OCI-LY1 (cell line): Measurements from ENCODE around the gene CCR6.

Source experiments
- H2AFZ ChIP-seq: fragments of 200-600 bp; sonication (generic), shearing (Covaris generic); 2 replicates; pipeline ENCODE4 v1.6.0; 2014; ENCODE audit warnings: antibody characterized with exemption, mild to moderate bottlenecking, low read length
- H3F3A ChIP-seq: fragments of 200-600 bp; sonication (generic), shearing (Covaris generic); 2 replicates; pipeline ENCODE4 v1.6.0; 2014; ENCODE audit warnings: mild to moderate bottlenecking, antibody characterized with exemption, low read length, moderate library complexity; ENCODE audit not compliant: insufficient read depth
- H3K27ac ChIP-seq: fragments of 200-600 bp; sonication (generic); 2 replicates; pipeline ENCODE4 v1.5.1; 2014; ENCODE audit warnings: low read length, mixed run types, mild to moderate bottlenecking, low read depth; ENCODE audit not compliant: poor library complexity, severe bottlenecking
- H3K27me3 ChIP-seq: fragments of 200-600 bp; sonication (generic); 2 replicates; pipeline ENCODE4 v1.6.0; 2014; ENCODE audit warnings: antibody characterized with exemption, mild to moderate bottlenecking, low read length, moderate library complexity; ENCODE audit not compliant: insufficient read depth
- H3K36me3 ChIP-seq: fragments of 200-600 bp; sonication (generic); 2 replicates; pipeline ENCODE4 v1.6.1; 2014; ENCODE audit warnings: mild to moderate bottlenecking, antibody characterized with exemption, low read length, moderate library complexity, mixed read lengths; ENCODE audit not compliant: insufficient read depth
- H3K4me1 ChIP-seq: fragments of 200-600 bp; sonication (generic); 2 replicates; pipeline ENCODE4 v1.5.1; 2014; ENCODE audit warnings: mild to moderate bottlenecking, low read length, moderate library complexity; ENCODE audit not compliant: insufficient read depth, severe bottlenecking
- H3K4me2 ChIP-seq: fragments of 200-600 bp; sonication (generic), shearing (Covaris generic); 2 replicates; pipeline ENCODE4 v1.6.1; 2014; ENCODE audit warnings: low read length
- H3K4me3 ChIP-seq: fragments of 200-600 bp; sonication (generic); 2 replicates; pipeline ENCODE4 v1.5.1; 2014; ENCODE audit warnings: low read length, low read depth, mild to moderate bottlenecking, mixed read lengths; ENCODE audit not compliant: poor library complexity, severe bottlenecking
- H3K79me2 ChIP-seq: fragments of 200-600 bp; shearing (Covaris generic); 2 replicates; pipeline ENCODE4 v1.6.1; 2016; ENCODE audit warnings: mixed run types, low read length, mixed read lengths; ENCODE audit not compliant: insufficient read depth
- H3K9ac ChIP-seq: fragments of 200-600 bp; sonication (generic), shearing (Covaris generic); 2 replicates; pipeline ENCODE4 v1.6.1; 2014; ENCODE audit warnings: mild to moderate bottlenecking, low read length, mixed read lengths
- H3K9me2 ChIP-seq: fragments of 200-600 bp; sonication (generic), shearing (Covaris generic); 2 replicates; pipeline ENCODE4 v1.6.1; 2014; ENCODE audit warnings: low read depth, mild to moderate bottlenecking, low read length, mixed read lengths
- H3K9me3 ChIP-seq: fragments of 200-600 bp; shearing (Covaris generic); 2 replicates; pipeline ENCODE4 v1.6.1; 2014; ENCODE audit warnings: low read length, mixed read lengths
- H4K20me1 ChIP-seq: fragments of 200-600 bp; sonication (generic), shearing (Covaris generic); 2 replicates; pipeline ENCODE4 v1.6.0; 2016; ENCODE audit warnings: mild to moderate bottlenecking, low read length; ENCODE audit not compliant: insufficient read depth
- CTCF ChIP-seq: fragments of 200-600 bp; sonication (generic), shearing (Covaris generic); IDR thresholded peaks from 2 replicates; pipeline ENCODE4 v1.5.1; 2017; ENCODE audit warnings: mild to moderate bottlenecking, antibody characterized with exemption, low read length, moderate library complexity, mixed read lengths
- EZH2 ChIP-seq: fragments of 200-600 bp; sonication (generic), shearing (Covaris generic); IDR thresholded peaks from 2 replicates; pipeline ENCODE4 v1.8.0; 2017; ENCODE audit warnings: borderline replicate concordance, mixed run types, mild to moderate bottlenecking, antibody characterized with exemption, low read length, moderate library complexity, mixed read lengths

Gene CCR6

DNA sequence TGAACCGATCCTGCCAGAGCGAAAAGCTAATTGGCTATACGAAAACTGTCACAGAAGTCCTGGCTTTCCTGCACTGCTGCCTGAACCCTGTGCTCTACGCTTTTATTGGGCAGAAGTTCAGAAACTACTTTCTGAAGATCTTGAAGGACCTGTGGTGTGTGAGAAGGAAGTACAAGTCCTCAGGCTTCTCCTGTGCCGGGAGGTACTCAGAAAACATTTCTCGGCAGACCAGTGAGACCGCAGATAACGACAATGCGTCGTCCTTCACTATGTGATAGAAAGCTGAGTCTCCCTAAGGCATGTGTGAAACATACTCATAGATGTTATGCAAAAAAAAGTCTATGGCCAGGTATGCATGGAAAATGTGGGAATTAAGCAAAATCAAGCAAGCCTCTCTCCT lies 14.2 kb downstream of the CCR6 start:
- Histone ChIP-seq H3F3A (no peaks in the 10 kb centered on the region), H3K27ac (no peak overlapping the region), H3K27me3 (no peaks in the 10 kb centered on the region), H3K79me2 (no peaks in the 10 kb centered on the region), H3K9me3 (no peaks in the 10 kb centered on the region), H4K20me1 (no peaks in the 10 kb centered on the region), H2AFZ (no peak overlapping the region), H3K36me3 (no peaks in the 10 kb centered on the region), H3K9ac (no peak overlapping the region), H3K4me3 (no peak overlapping the region), H3K4me2 (no peak overlapping the region), H3K9me2 (no peaks in the 10 kb centered on the region), H3K4me1 (no peaks in the 10 kb centered on the region)
- TF ChIP-seq CTCF, result no peak
- no peak for TF ChIP-seq EZH2

- no peak overlapping the region for H2AFZ ChIP-seq
- no peak overlapping the region for H3K27ac ChIP-seq
- H4K20me1 ChIP-seq, result no peaks in the 10 kb centered on the region
- no peaks in the 10 kb centered on the region for H3K79me2 ChIP-seq
- H3K36me3 ChIP-seq, result no peaks in the 10 kb centered on the region
- H3K9ac ChIP-seq, result no peak overlapping the region
- H3K9me3 ChIP-seq, result no peaks in the 10 kb centered on the region
- TF ChIP-seq EZH2, result no peak
- TF ChIP-seq CTCF, result no peak
- no peaks in the 10 kb centered on the region for H3K27me3 ChIP-seq
- no peaks in the 10 kb centered on the region for H3K9me2 ChIP-seq
- no peaks in the 10 kb centered on the region for H3K4me1 ChIP-seq
- no peak overlapping the region for H3K4me2 ChIP-seq
- H3F3A ChIP-seq, result no peaks in the 10 kb centered on the region
- H3K4me3 ChIP-seq, result no peak overlapping the region
These were observed 15.0 kb downstream of the CCR6 start for GRCh38 chr6:167137881-167138280.

GRCh38 chr6:167139761-167140160 lies 16.9 kb downstream of the CCR6 start:
- no peak overlapping the region for H3K27ac ChIP-seq
- H3K27me3 ChIP-seq, result peaks cover 6% of the 10 kb centered on the region; the same call in 1 of the 2 replicates

More at GRCh38 chr6:167139761-167140160, 16.9 kb downstream of the CCR6 start:
- no peak for TF ChIP-seq EZH2
- TF ChIP-seq CTCF, result no peak
- no peaks in the 10 kb centered on the region for H3F3A ChIP-seq
- no peaks in the 10 kb centered on the region for H3K79me2 ChIP-seq
- H3K9me2 ChIP-seq, result no peaks in the 10 kb centered on the region
- H4K20me1 ChIP-seq, result no peaks in the 10 kb centered on the region
- no peak overlapping the region for H3K4me2 ChIP-seq
- H3K4me1 ChIP-seq, result no peaks in the 10 kb centered on the region
- no peak overlapping the region for H3K4me3 ChIP-seq
- H3K36me3 ChIP-seq, result peaks cover 5% of the 10 kb centered on the region; the same call in 1 of the 2 replicates
- peaks cover 3% of the 10 kb centered on the region; the same call in 1 of the 2 replicates for H3K9me3 ChIP-seq
- no peak overlapping the region for H2AFZ ChIP-seq
- H3K9ac ChIP-seq, result no peak overlapping the region
